ENCODE results near the gene SPATA21. TPM values are rescaled to one million over a fixed set of nuclear protein-coding genes. Genes with fewer than 3 reads are reported as not detected.

SPATA21 gene
- total RNA-seq, 1 experiment from 2014 or later, result not detected

DNA sequence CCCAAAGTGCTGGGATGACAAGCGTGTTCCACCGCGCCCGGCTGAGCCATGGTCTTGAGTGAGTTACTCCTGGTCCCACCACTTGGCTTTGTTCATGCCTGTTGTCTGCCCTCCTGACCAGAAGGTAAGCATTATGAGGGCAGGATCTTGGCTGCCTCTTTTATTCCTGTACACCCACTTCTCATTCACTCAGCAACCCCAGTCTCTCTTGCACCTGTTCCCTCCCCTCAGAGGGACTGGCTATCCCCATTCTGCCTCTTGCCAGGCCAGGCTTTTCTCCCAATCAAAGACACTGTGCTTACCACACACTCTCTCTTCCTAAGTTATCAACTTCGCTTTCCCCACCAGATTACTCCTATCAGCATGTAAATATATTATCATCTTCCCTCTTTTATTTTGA lies 26.4 kb downstream of the SPATA21 start:
- no peak overlapping the region for H4K5ac ChIP-seq (ENCODE audit: insufficient read length, low read depth, low read length)
- no peak overlapping the region for H3K27ac ChIP-seq (ENCODE audit: insufficient read length, low read depth, low read length)
- no peak for DNase-seq
- H3T11ph ChIP-seq (ENCODE audit: low read length), result no peak overlapping the region
- TF ChIP-seq CTCF (conservative IDR thresholded peaks at IDR 0.05), result no peak
- no peak overlapping the region for H2BK5ac ChIP-seq (ENCODE audit: insufficient read length, low read length)
- Mint-ChIP-seq H3K27me3 (ENCODE audit: low read depth) (peaks cover 12% of the 10 kb centered on the region), H3K27ac (no peak overlapping the region; a peak in 1 of 7 replicates), H3K4me1 (peaks cover 5 to 10% of the 10 kb centered on the region in 2 experiments), H3K36me3 (ENCODE audit: insufficient read depth in 1 of 3, low read depth in 3 of 3) (no peaks in the 10 kb centered on the region; a peak in 1 of 7 replicates), H3K4me3 (no peak overlapping the region), H3K9me3 (no peaks in the 10 kb centered on the region)
- H3K56ac ChIP-seq (ENCODE audit: insufficient read length, low read depth, low read length), result no peak overlapping the region
- no peaks in the 10 kb centered on the region; the same call in 1 of the 2 replicates for H3K4me1 ChIP-seq (ENCODE audit: insufficient read depth, low read length)
- H3K9me3 ChIP-seq (ENCODE audit: control insufficient read depth, low read depth, low read length), result no peaks in the 10 kb centered on the region
- H3K14ac ChIP-seq (ENCODE audit: insufficient read depth, low read length), result no peak overlapping the region
- H2BK20ac ChIP-seq (ENCODE audit: low read depth, low read length, poor library complexity, severe bottlenecking), result no peak overlapping the region
- H3K4me2 ChIP-seq (ENCODE audit: insufficient read depth, insufficient read length, low read length), result no peak overlapping the region
- H3K79me2 ChIP-seq (ENCODE audit: insufficient read depth, low read length), result no peaks in the 10 kb centered on the region
- no peak overlapping the region for H2BK15ac ChIP-seq (ENCODE audit: low read depth, low read length)
- no peak overlapping the region for H3K4ac ChIP-seq (ENCODE audit: low read depth, low read length)
- no peak overlapping the region for H2AFZ ChIP-seq (ENCODE audit: low read length)
- no CpG with 5 or more reads among the region's 5 CpGs for WGBS (ENCODE audit: extremely low coverage, insufficient read length, low lambda C conversion rate)
- H3K23ac ChIP-seq (ENCODE audit: insufficient read length, low read depth, low read length), result no peak overlapping the region
- no peaks in the 10 kb centered on the region for H3K27me3 ChIP-seq (ENCODE audit: insufficient read depth, low read length)
- no peak overlapping the region for H4K91ac ChIP-seq (ENCODE audit: insufficient read length, low read depth, low read length)
- no peaks in the 10 kb centered on the region for H4K20me1 ChIP-seq (ENCODE audit: control insufficient read depth, insufficient read depth, insufficient read length)
- no peak overlapping the region for H4K8ac ChIP-seq (replicated peaks; ENCODE audit: insufficient read length, low read depth, low read length)
- no peak overlapping the region for H2BK120ac ChIP-seq (ENCODE audit: low read depth, low read length, poor library complexity, severe bottlenecking)
- H2BK12ac ChIP-seq (ENCODE audit: insufficient read length, low read depth, low read length), result no peak overlapping the region
- H3K18ac ChIP-seq (ENCODE audit: insufficient read length, low read depth, low read length), result no peak overlapping the region
- no peaks in the 10 kb centered on the region for H3K79me1 ChIP-seq (ENCODE audit: insufficient read depth, low read depth, low read length, poor library complexity, severe bottlenecking)
- H3K9ac ChIP-seq (ENCODE audit: extremely low read depth, insufficient read length, low read length), result no peak overlapping the region
- no peaks in the 10 kb centered on the region for H3K23me2 ChIP-seq (ENCODE audit: insufficient read length, low read depth, low read length, poor library complexity, severe bottlenecking)
- H2AK5ac ChIP-seq (ENCODE audit: insufficient read length, low read length), result no peak overlapping the region
